Measurements from ENCODE around the gene SORCS1.

- TF ChIP-seq EZH2 (IDR thresholded peaks at IDR 0.05; ENCODE audit: low read depth, unreplicated experiment) (no peak), REST (IDR thresholded peaks at IDR 0.05; ENCODE audit: unreplicated experiment) (no peak), CTCF (conservative IDR thresholded peaks at IDR 0.05; ENCODE audit: low read depth in 2 of 2) (no peak)
These were observed 66.2 kb downstream of the SORCS1 start for GRCh38 chr10:107098326-107098725.

Data from GM23338 (cell line).